RWPE1 (cell line): Measurements from ENCODE around the gene UTS2B.

Experiments
- CTCF ChIA-PET: fragments of 350-600 bp; sonication (Branson Sonifier 250); formaldehyde crosslinking; extraction: SDS; loops from one replicate; lab custom pipeline; 2021; lab: Yijun Ruan, JAX
- POLR2A ChIA-PET: fragments of 400-600 bp; formaldehyde crosslinking; extraction: SDS; loops from one replicate; lab custom pipeline; 2020; ENCODE audit warnings: antibody characterized with exemption; ENCODE audit not compliant: low non-redundant PET; lab: Yijun Ruan, JAX
- DNase-seq: peaks from one replicate; pipeline ENCODE4 v3.0.0; 2012; ENCODE audit warnings: low spot score
- H3K27ac ChIP-seq: fragments of 450-650 bp; 2 replicates; pipeline ENCODE4 v1.5.1; 2017
- TF ChIP-seq, protein P1 (sequence below): fragments of 450-650 bp; conservative IDR thresholded peaks from 2 replicates; pipeline ENCODE4 v1.5.1; 2017; ENCODE audit warnings: low read depth, mild to moderate bottlenecking

UTS2B gene

DNA sequence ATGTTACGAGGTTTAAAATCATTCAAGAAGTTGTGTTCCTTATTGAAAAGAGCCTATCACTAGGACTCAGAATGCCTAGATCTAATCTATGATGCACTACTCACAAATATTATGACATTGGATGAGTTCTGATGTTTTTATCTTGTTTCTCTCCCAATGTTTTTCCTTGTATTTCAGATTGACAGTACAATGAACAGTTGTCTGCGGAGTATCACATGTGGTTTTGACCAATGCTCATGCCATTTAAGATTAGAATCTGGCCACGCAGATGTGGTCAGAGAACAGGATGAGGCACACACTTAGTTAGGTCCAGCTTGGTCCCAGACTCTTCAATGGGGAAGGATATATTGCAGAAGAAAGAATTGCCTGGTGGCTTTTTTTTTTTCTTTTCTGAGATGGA lies 26.7 kb downstream of the UTS2B start:
- POLR2A ChIA-PET, result no interaction called here
- DNase-seq, result no peak
- H3K27ac ChIP-seq, result no peak overlapping the region
- TF ChIP-seq, protein P1, sequence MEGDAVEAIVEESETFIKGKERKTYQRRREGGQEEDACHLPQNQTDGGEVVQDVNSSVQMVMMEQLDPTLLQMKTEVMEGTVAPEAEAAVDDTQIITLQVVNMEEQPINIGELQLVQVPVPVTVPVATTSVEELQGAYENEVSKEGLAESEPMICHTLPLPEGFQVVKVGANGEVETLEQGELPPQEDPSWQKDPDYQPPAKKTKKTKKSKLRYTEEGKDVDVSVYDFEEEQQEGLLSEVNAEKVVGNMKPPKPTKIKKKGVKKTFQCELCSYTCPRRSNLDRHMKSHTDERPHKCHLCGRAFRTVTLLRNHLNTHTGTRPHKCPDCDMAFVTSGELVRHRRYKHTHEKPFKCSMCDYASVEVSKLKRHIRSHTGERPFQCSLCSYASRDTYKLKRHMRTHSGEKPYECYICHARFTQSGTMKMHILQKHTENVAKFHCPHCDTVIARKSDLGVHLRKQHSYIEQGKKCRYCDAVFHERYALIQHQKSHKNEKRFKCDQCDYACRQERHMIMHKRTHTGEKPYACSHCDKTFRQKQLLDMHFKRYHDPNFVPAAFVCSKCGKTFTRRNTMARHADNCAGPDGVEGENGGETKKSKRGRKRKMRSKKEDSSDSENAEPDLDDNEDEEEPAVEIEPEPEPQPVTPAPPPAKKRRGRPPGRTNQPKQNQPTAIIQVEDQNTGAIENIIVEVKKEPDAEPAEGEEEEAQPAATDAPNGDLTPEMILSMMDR, result no peak
- CTCF ChIA-PET, result no interaction called here

DNA sequence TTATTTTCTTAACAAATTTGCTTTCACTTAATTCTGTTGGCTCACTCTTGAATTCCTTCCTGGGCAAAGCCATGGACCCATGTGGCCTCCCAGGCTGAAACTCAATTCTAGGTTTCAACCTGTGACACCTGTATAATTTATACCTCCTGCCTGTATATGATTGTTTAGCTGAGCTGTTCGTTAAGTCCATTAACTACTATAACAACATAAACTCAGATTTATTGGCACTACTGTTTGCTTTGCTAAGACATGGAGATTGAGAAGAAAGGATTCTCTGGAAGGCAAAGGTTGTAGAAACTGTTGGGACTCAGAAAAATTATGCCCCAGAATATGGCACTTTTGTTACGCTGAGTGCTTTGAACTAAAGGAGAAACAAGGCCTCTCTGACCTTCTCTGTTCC lies 27.9 kb downstream of the UTS2B start:
- TF ChIP-seq, protein P1, result no peak
- POLR2A ChIA-PET, result no interaction called here
- no peak overlapping the region for H3K27ac ChIP-seq
- CTCF ChIA-PET, result no interaction called here
- no peak for DNase-seq

DNA sequence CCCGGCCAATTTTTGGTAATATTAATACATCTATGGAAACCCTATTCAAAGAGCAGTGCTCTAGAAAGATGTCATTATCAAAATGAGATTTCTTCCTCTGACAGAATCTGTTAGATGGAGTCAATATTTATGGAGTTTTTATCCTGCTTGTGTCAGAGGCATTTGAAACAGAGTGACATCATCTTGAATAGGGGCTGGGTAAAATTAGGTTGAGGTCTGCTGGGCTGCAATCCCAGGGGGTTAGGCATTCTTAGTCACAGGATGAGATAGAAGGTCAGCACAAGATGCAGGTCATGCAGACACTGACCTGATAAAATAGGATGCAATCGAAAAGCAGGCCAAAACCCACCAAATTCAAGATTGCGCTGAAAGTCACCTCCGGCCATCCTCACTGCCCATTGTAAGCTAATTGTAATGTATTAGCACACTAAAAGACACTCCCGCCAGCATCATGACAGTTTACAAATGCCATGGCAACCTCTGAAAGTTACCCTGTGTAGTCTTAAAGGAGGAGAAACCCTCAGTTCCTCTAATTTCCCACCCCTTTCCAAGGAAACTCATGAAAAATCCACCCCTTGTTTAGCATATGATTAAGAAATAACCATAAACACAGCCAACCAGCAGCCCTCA lies 28.4 kb downstream of the UTS2B start:
- H3K27ac ChIP-seq, result no peak overlapping the region
- ChIA-PET CTCF (no interaction called here), POLR2A (no interaction called here)
- TF ChIP-seq, protein P1, result no peak
- no peak for DNase-seq

DNA sequence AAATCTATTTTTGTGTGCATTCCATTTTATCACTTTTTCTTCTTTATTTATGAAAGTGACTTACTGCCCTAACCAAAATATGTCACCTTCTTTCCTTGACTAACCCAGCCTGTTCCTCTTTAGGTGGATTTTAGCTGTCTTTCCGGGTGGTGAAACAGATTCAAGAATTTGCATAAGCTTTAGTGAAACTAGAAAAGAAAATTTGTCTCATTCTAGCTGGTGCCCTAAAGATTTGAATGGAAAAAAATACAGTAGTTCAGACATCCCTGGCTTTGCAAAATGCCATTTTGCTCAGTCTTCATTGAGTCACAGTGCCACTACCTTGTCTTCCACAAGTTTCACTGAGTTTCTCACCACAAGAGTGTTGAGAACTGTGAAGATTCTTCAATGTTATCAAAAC lies 29.3 kb downstream of the UTS2B start:
- POLR2A ChIA-PET, result no interaction called here
- CTCF ChIA-PET, result interaction anchor here (0.7 kb wide), 1 partner anchor 28 kb away, joined by 3 read pairs; no protein-coding TSS in a partner anchor
- TF ChIP-seq, protein P1, result no peak
- no peak overlapping the region for H3K27ac ChIP-seq
- DNase-seq, result no peak

DNA sequence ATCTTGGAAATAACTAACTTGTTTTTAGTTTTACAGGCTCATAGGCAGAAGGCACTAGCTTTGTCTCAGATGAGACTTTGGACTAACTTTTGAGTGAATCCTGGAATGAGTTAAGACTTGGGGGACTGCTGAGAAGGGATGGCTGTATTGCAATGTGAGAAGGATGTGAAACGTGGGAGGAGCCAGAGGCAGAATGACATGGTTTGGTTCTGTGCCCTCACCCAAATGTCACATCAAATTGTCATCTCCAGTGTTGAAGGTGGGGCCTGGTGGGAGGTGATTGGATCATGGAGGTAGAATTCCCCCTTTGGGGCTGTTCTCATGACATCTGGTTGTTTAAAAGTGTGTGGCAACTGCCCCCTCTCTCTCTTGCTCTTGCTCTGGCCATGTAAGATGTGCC lies 29.9 kb downstream of the UTS2B start:
- ChIA-PET CTCF (no interaction called here), POLR2A (no interaction called here)
- no peak for DNase-seq
- no peak overlapping the region for H3K27ac ChIP-seq
- TF ChIP-seq, protein P1, result no peak

DNA sequence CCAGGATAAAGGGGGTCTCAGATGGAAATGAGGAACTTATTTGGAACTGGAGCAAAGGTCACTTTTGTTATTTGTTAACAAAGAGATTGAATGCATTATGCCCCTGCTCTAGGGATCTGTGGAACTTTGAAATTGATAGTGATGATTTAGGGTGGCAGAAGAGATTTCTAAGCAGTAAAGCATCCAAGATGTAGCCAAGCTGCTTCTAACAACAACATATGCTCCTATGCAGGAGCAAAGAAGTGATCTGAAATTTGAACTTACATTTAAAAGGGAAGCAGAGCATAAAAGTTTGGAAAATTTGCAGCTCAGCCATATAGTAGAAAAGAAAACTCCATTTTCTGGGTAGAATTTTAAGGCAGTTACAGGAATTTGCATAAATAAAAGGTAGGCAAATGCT lies 31.5 kb downstream of the UTS2B start:
- CTCF ChIA-PET, result no interaction called here
- no peak overlapping the region for H3K27ac ChIP-seq
- POLR2A ChIA-PET, result no interaction called here
- DNase-seq, result no peak
- TF ChIP-seq, protein P1, result no peak
